Smooth muscle cell (in vitro differentiated cells): ENCODE data around the gene UNK. TPM values are rescaled to one million over a fixed set of nuclear protein-coding genes. Genes with fewer than 3 reads are reported as not detected.

Source experiments
- DNase-seq: peaks from one replicate; lab custom pipeline; 2025; ENCODE audit not compliant: unreplicated experiment; lab: John Stamatoyannopoulos, UW
- H2AFZ ChIP-seq: fragments of 200-600 bp; sonication (generic); 2 replicates; pipeline ENCODE4 v1.6.0; 2016; ENCODE audit warnings: antibody characterized with exemption, low read depth, mild to moderate bottlenecking
- H3F3A ChIP-seq: fragments of 200-600 bp; sonication (generic); 2 replicates; pipeline ENCODE4 v1.6.0; 2017; ENCODE audit warnings: antibody characterized with exemption, low read depth
- H3K27ac ChIP-seq: fragments of 200-600 bp; sonication (generic); 2 replicates; pipeline ENCODE4 v1.5.1; 2016; ENCODE audit warnings: low read depth, mild to moderate bottlenecking
- H3K27me3 ChIP-seq: fragments of 200-600 bp; sonication (generic); 2 replicates; pipeline ENCODE4 v1.6.1; 2016; ENCODE audit warnings: low read depth, mild to moderate bottlenecking
- H3K36me3 ChIP-seq: fragments of 200-600 bp; sonication (generic); 2 replicates; pipeline ENCODE4 v1.5.1; 2016; ENCODE audit warnings: low read depth
- H3K4me1 ChIP-seq: fragments of 200-600 bp; sonication (generic); 2 replicates; pipeline ENCODE4 v1.5.1; 2016; ENCODE audit warnings: low read depth
- H3K4me2 ChIP-seq: fragments of 200-600 bp; sonication (generic); 2 replicates; pipeline ENCODE4 v1.6.0; 2016; ENCODE audit warnings: mild to moderate bottlenecking
- H3K4me3 ChIP-seq: fragments of 200-600 bp; sonication (generic); 2 replicates; pipeline ENCODE4 v1.5.1; 2016; ENCODE audit warnings: mild to moderate bottlenecking
- H3K79me2 ChIP-seq: fragments of 200-600 bp; sonication (generic); 2 replicates; pipeline ENCODE4 v1.6.0; 2016; ENCODE audit warnings: low read depth, mild to moderate bottlenecking
- H3K9ac ChIP-seq: fragments of 200-600 bp; sonication (generic); 2 replicates; pipeline ENCODE4 v1.6.0; 2016; ENCODE audit warnings: low read depth
- H3K9me3 ChIP-seq: fragments of 200-600 bp; sonication (generic); replicated peaks from 2 replicates; pipeline ENCODE4 v1.5.1; 2016; ENCODE audit warnings: low read depth
- H4K20me1 ChIP-seq: fragments of 200-600 bp; sonication (generic); 2 replicates; pipeline ENCODE4 v1.6.0; 2016; ENCODE audit warnings: low read depth
- WGBS: methylation state at CpG from one replicate; pipeline ENCODE4 v1.1.7; 2016; ENCODE audit warnings: low lambda C conversion rate; 5-methylcytosine and 5-hydroxymethylcytosine counted together
- polyA plus RNA-seq: library from polyadenylated mRNA; unstranded; fragments of >200 nt; fragmentation: Nextera tagmentation; extraction: Ambion mirVana; gene quantifications from 2 replicates; pipeline ENCODE4 v1.2.1, GENCODE V29; 2016
- total RNA-seq: library from RNA; depleted of rRNA; stranded (reverse); fragments of >200 nt; gene quantifications from 2 replicates; pipeline ENCODE4 v1.2.3, GENCODE V29; 2014
- TF ChIP-seq, protein P1 (sequence below): fragments of 200-600 bp; sonication (generic); IDR thresholded peaks from 2 replicates; pipeline ENCODE4 v1.5.1; 2017; ENCODE audit warnings: borderline replicate concordance, mild to moderate bottlenecking, antibody characterized with exemption; ENCODE audit not compliant: insufficient read depth, poor library complexity, severe bottlenecking

UNK gene
- total and polyA plus RNA-seq, 2 experiments from 2014 or later, result 26.8 to 39.5 TPM

DNA sequence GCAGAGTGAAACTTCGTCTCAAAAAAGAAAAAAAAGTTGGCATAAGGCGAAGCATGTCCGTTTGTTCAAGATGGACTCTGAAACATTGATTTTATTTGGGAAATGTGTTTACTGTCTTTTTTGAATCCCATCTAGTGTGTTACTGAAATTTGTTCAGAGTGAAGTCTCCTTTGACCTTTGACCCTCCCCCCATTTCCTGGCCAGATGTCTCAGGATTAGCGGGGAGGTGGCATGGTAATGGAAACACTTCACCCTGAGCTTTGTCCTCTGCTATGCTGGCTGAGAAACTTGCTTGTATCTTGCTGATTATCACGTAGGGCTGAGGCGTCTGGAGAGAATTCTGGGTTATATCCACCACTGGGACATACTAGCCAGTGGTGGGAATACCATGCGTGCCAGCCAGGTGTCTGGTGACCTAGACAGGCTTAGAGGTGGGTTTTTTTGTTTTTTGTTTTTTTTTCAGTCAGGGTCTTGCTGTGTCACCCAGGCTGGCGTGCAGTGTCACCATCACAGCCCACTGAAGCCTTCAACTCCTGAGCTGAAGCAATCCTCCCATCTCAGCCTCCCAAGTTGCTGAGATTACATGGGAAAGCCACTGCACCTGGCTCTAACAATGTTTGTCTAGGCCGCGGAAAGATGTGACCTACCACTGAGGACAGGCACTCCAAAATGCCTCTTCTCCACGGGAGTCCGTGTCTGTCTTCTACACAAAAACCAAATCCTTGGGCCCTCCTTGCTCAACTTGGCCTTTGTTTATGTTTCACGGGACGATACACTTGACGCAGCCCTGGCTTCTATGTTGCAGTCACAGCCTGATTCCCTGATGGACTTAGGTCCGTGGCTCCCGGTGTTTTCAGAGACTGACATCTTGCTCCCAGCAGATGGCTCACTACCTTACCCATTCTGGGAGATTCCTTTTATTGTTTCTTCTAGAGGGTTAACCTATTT, 13.0 kb upstream of the UNK start:
- H2AFZ ChIP-seq, result no peak overlapping the region
- H3K36me3 ChIP-seq, result no peaks in the 10 kb centered on the region
- H3K27ac ChIP-seq, result no peak overlapping the region
- H3K9me3 ChIP-seq, result no peaks in the 10 kb centered on the region
- peaks cover 18% of the 10 kb centered on the region for H4K20me1 ChIP-seq
- H3K4me2 ChIP-seq, result no peak overlapping the region
- H3K9ac ChIP-seq, result no peak overlapping the region
- H3K4me3 ChIP-seq, result no peak overlapping the region
- H3K79me2 ChIP-seq, result no peaks in the 10 kb centered on the region
- H3F3A ChIP-seq, result peaks cover 10% of the 10 kb centered on the region
- no peaks in the 10 kb centered on the region for H3K4me1 ChIP-seq
- no peak for DNase-seq
- H3K27me3 ChIP-seq, result no peaks in the 10 kb centered on the region
- TF ChIP-seq, protein P1, sequence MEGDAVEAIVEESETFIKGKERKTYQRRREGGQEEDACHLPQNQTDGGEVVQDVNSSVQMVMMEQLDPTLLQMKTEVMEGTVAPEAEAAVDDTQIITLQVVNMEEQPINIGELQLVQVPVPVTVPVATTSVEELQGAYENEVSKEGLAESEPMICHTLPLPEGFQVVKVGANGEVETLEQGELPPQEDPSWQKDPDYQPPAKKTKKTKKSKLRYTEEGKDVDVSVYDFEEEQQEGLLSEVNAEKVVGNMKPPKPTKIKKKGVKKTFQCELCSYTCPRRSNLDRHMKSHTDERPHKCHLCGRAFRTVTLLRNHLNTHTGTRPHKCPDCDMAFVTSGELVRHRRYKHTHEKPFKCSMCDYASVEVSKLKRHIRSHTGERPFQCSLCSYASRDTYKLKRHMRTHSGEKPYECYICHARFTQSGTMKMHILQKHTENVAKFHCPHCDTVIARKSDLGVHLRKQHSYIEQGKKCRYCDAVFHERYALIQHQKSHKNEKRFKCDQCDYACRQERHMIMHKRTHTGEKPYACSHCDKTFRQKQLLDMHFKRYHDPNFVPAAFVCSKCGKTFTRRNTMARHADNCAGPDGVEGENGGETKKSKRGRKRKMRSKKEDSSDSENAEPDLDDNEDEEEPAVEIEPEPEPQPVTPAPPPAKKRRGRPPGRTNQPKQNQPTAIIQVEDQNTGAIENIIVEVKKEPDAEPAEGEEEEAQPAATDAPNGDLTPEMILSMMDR, result no peak
- 84% methylated on average over 17 of the region's 17 CpGs for WGBS

DNA sequence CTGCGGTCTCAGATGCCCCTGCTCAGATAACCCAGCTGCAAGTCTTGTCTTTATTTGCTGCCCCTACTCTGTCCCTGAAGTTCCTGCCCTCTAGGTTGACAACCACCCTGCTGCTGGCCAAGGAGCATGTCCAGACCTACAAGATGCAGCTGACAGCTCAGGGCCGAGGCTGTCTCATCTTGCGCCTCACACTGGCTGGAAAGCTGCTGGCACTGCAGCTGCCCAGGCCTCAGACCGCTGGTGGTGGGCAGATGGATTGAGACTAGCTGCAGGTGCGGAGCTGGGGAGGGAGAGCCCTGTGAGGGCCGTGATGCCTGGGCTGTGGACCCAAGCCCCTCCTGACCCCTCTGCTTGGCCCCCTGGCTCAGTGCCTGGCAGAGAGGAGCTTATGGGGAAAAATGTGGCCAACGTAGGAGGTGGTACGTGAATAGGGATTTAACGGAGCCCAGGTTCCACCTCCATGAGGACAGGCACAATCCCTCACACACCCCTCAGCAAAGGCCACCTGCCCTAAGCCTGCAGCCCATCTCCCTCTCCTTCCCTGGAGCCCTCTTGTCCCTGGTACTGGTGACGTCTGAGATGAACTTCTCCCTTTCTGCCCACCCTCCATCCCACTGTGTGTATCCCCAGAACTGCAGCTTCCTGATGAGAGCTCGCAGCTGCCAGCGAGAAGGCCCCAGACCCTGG, 11.3 kb upstream of the UNK start:
- TF ChIP-seq, protein P1, result no peak
- H3K27ac ChIP-seq, result no peak overlapping the region
- H3K9me3 ChIP-seq, result no peaks in the 10 kb centered on the region
- H3K4me1 ChIP-seq, result peaks cover 10% of the 10 kb centered on the region
- 83% methylated on average over 12 of the region's 12 CpGs for WGBS
- H2AFZ ChIP-seq, result no peak overlapping the region
- H3K36me3 ChIP-seq, result no peaks in the 10 kb centered on the region
- H4K20me1 ChIP-seq, result peaks cover 34% of the 10 kb centered on the region
- no peak for DNase-seq
- H3K79me2 ChIP-seq, result peaks cover 11% of the 10 kb centered on the region
- H3K4me2 ChIP-seq, result no peak overlapping the region
- peaks cover 23% of the 10 kb centered on the region for H3F3A ChIP-seq
- no peaks in the 10 kb centered on the region for H3K27me3 ChIP-seq
- no peak overlapping the region for H3K9ac ChIP-seq
- H3K4me3 ChIP-seq, result no peak overlapping the region

DNA sequence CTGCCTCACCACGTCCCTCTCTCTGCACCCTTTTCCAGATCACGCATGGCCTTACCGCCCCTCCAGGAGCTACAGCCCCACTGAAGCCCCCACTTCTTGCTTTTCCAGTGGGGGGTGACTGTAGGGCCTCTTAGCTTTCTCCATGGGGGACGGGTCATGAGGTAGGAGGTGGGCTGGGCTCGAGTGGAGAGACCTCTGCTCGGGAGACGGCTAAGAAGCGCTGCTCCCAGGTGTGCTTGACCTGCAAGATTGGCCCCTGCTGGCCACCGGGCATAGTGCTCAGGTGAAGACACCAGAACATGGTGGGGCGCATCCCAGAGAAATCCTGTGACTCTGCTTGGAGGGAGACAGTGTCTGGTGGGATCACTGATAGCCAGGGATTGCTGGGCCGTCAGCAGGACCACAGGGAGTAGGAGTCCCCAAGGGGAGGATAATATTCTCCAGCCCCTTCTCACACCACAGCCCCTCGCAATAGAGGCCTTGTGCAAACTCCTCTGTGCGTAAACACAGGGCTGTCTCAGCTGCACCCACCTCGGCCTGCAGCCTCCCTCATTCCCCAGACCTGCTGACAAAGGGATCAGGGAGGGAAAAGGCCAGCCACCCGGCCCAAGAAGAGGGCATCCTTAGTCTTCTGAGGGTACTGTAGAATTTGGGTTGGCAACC, 10.7 kb upstream of the UNK start:
- TF ChIP-seq, protein P1, result peak; percentile 3
- no peaks in the 10 kb centered on the region for H3K36me3 ChIP-seq
- peaks cover 29% of the 10 kb centered on the region for H3F3A ChIP-seq
- no peak overlapping the region for H2AFZ ChIP-seq
- H4K20me1 ChIP-seq, result peaks cover 41% of the 10 kb centered on the region
- H3K4me3 ChIP-seq, result no peak overlapping the region
- H3K9me3 ChIP-seq, result no peaks in the 10 kb centered on the region
- H3K4me1 ChIP-seq, result peaks cover 10% of the 10 kb centered on the region
- H3K4me2 ChIP-seq, result no peak overlapping the region
- DNase-seq, result no peak
- 91% methylated on average over 15 of the region's 15 CpGs for WGBS
- no peak overlapping the region for H3K27ac ChIP-seq
- H3K79me2 ChIP-seq, result peaks cover 18% of the 10 kb centered on the region
- H3K9ac ChIP-seq, result no peak overlapping the region
- no peaks in the 10 kb centered on the region for H3K27me3 ChIP-seq
